ENCODE measurements around the gene SELENOI.

GRCh38 chr2:26399771-26400376, 53.9 kb downstream of the SELENOI start:
- TF ChIP-seq CTCF (IDR thresholded peaks at IDR 0.05) (no peak), POLR2A (IDR thresholded peaks at IDR 0.05) (no peak)

All from body of pancreas (tissue), 4 donors.